DMS153 (cell line): ENCODE results near the gene FRMD3.

ENCODE experiments used
- DNase-seq: peaks from one replicate; lab custom pipeline; 2025; lab: John Stamatoyannopoulos, UW

FRMD3 gene

GRCh38 chr9:83281306-83282255 lies 256.6 kb downstream of the FRMD3 start:
- no peak for DNase-seq

DNA sequence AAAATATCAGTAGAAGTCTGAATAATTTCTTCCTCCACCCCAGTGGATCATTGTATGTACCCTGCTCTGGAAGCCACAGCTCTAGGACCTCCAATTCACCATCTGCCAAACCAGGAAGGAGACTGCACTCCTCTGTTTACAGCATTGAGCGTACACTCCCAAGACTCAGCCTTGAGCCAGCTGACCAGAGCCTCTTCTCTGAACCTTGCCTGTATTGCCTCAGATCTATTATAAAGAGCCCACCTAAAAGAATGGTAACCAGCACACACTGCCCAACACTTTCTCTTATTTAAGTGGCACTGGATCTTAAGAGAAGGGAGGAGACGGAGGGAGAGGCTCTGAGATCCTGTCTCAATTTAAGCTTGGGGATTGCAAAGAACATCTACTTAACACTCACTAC lies 257.4 kb downstream of the FRMD3 start:
- DNase-seq = no peak

GRCh38 chr9:83280268-83280667 lies 257.9 kb downstream of the FRMD3 start:
- DNase-seq = no peak

DNA sequence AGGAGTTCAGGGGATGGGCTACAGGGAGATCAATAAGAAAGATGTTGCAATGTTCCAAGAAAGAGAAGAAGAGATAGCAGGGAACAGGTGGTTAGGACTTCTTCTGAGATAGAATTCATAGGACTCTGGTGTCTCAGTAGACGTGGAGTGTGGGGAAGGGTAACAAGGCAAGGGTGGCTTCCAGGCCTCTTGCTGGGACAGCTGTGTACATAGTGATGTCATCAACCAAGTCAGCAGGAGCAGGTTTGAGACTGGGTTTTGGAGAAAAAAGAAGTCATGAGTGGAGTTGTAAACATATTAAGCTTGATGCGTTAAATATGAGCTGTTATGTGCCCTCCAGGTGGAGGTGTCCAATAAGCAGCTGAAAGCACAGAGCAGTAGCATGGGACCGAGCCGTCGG lies 263.4 kb downstream of the FRMD3 start:
- no peak for DNase-seq

DNA sequence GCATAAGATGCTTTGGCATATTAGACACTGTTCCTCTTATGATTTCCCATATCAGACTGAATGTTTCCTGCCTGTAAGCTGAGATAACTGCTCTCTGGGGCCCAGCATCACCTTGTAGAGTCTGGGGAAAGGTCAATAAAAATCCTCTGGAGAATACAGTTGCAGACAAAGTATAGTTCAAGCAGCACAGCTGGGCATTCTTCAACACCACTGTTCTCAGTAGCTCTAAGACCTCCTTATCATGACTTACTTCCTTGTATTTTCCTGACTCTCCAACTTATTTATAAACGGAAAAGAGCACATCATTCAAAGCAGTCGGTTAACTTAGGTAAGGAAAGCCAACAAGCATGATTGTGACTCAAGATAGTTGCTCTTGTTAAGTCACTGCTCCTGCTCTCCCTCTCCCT lies 266.5 kb downstream of the FRMD3 start:
- DNase-seq = no peak

- DNase-seq = no peak
These were observed 268.1 kb downstream of the FRMD3 start for GRCh38 chr9:83270116-83270515.

DNA sequence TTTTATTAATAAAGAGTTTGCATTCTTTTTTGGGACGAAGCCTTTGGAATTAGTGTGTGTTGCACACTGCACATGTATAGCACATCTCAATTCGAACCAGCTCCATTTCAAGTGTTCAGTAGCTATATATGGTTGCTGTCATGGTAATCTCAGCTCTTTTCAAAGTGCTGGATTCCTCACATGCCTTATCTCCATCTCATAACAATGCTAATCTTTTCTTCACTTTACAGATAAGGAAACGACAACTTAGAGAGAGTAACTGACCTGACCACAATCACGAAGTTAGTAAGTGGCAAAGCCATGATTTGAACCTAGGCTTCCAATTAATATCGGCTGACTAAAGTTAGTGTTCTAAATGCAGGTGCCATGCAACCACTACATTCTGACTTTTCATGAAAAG lies 270.5 kb downstream of the FRMD3 start:
- DNase-seq = no peak

GRCh38 chr9:83266666-83267496 lies 271.3 kb downstream of the FRMD3 start:
- DNase-seq = no peak

- DNase-seq = no peak
These were observed 271.9 kb downstream of the FRMD3 start for GRCh38 chr9:83266331-83266665.

DNA sequence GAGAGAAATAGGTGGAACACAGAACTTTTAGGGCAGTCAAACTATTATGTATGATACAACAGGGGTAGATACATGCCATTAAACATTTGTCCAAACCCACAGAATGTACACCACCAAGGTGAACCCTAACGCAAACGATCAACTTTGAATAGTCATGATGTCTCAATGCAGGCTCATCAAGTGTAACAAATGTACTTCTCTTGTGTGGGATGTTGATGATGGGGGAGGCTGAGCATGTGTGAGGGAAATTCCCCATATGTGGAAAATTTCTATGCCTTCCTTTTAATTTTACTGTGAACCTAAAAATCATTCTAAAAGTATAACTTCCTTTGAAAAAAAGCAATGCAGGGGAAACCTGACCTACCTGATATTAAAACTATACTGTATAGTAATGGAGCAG lies 273.9 kb downstream of the FRMD3 start:
- no peak for DNase-seq

- DNase-seq = no peak
These were observed 278.6 kb downstream of the FRMD3 start for GRCh38 chr9:83259558-83259957.

- DNase-seq = no peak
These were observed 280.0 kb downstream of the FRMD3 start for GRCh38 chr9:83257937-83258891.

- DNase-seq = no peak
These were observed 290.5 kb downstream of the FRMD3 start for GRCh38 chr9:83247732-83248131.

DNA sequence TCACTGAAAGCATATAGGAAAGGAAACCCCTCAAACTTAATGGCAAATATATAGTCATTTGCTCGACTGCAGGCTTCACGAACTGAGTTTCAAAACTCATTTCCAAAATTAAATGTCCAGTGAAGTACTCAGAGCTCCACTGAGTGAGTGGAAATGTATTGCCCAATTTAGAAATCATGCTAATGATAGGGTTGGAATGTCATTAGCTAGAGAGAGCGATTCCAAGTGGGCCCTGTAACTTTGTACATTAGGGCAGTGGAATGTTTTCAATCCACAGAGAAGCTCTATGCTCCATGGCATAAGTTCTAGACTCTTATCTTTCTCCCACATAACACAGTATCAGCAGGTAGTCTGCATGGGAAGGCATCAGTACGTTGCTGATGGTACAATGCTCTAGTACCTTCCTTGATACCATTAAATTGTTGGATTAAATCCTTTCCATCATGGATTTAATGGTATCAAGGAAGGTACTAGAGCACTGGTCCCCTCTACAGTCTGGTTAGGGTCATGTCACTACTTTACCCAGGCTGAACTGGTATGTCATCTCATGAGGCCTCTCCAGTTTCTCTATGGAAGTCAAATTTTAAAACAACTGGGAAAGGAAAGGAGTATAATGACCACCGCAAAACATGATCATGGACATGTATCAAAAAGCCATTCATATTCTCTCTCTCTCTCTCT lies 292.1 kb downstream of the FRMD3 start:
- no peak for DNase-seq

DNA sequence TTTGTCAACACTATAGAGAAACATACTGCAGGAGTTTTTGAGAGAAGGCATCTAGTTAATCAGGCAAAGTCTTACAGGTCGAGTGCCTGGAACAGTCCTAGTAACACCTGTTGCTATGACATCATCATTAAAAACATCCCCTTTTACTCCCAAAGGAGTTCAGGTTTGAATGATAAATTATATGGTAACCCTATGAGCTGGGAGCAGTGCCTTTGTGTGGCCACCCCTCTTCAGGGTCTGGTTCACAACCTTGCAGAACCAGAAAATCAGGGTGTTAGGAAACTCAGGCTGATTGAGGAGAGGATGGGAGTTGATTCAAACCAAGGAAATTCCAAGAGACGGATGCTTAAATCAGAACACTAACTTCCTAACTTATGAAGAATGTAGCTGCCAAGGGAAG lies 296.1 kb downstream of the FRMD3 start:
- DNase-seq = peak; percentile 38

- DNase-seq = no peak
These were observed 297.5 kb downstream of the FRMD3 start for GRCh38 chr9:83240671-83241070.

DNA sequence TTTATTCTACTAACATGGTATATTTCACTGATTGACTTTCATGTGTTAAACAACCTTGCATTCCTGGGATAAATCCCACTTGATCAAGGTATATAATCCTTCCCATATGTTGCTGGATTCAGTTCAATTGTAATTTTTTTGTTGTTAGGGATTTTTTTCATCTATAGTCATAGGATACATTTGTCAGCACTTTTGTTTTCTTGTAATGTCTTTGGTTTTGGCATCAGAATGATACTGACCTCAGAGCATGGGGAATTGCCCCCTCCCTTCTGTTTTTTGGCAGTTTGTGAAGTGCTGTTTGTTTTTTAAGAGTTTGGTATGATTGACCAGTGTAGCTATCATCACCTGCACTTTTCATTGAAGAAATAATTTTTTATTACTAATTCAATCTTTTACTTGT lies 298.5 kb downstream of the FRMD3 start:
- DNase-seq = no peak

- DNase-seq = peak; percentile 67
These were observed 299.1 kb downstream of the FRMD3 start for GRCh38 chr9:83238871-83239640.

DNA sequence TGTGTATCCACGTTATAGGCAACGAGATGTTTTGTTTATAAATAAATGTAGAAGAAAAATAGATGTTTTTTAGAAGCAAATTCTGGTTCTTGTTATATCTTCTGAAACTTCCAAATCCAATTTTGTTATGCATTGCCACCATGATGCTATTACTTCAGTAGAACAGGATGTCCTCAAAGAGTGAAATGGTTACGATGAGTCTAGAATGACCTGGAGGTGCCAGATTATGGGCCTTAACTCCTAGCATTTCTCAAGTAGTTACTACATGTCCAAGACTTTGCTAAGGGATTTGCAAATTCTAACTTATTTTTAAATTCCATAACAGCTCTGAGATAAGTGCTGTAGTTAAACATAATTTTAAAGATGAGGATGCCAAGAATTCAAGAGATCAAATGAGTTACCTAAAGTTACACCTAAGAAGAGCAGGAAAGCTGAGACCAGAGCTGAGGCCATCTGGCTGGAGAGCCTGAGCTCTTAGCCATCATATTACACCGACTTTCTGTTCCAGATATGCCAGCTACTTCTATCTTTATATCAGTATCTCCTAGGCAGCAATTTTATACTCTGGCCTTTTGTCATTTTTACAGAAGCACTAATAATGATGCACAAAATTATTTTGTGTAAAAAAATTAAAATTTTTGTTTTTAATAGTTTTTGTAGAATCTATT lies 302.0 kb downstream of the FRMD3 start:
- no peak for DNase-seq

GRCh38 chr9:83235526-83235925 lies 302.7 kb downstream of the FRMD3 start:
- no peak for DNase-seq
